HEK293 (cell line): ENCODE measurements around the gene IZUMO2.

Source experiments
- CTCF ChIA-PET: fragments of 350-600 bp; formaldehyde crosslinking; extraction: SDS; loops from one replicate; lab custom pipeline; 2021; ENCODE audit warnings: antibody characterized with exemption; lab: Yijun Ruan, JAX
- POLR2A ChIA-PET: fragments of 300-600 bp; formaldehyde crosslinking; extraction: SDS; loops from one replicate; lab custom pipeline; 2020; ENCODE audit warnings: antibody characterized with exemption, inconsistent platforms; lab: Yijun Ruan, JAX
- H3K27ac ChIP-seq: fragments of 200-500 bp; sonication (Bioruptor generic); 2 replicates; pipeline ENCODE4 v1.5.1; 2014; ENCODE audit warnings: low read depth, low read length, control low read depth, inconsistent platforms; ENCODE audit errors: extremely low read depth
- H3K36me3 ChIP-seq, 2 experiments: fragments of 200-500 bp in 1 of 2; sonication (Bioruptor generic) in 1 of 2; 1 replicate in 1 of 2; 2 replicates in 1 of 2; pipeline ENCODE4 v1.5.1; 2014 to 2017; ENCODE audit warnings: inconsistent platforms in 2 of 2, low read length in 2 of 2; ENCODE audit not compliant: control insufficient read depth in 2 of 2, insufficient read depth in 1 of 2
- H3K4me1 ChIP-seq: fragments of 200-500 bp; sonication (Bioruptor generic); 2 replicates; pipeline ENCODE4 v1.5.1; 2014; ENCODE audit warnings: mild to moderate bottlenecking, low read length, inconsistent platforms; ENCODE audit not compliant: control insufficient read depth, insufficient read depth
- H3K4me3 ChIP-seq: 2 replicates; pipeline ENCODE4 v1.5.1; 2011; ENCODE audit warnings: low read depth, mild to moderate bottlenecking, control low read depth, low read length, moderate library complexity
- H3K9me3 ChIP-seq: fragments of 200-500 bp; sonication (Bioruptor generic); 2 replicates; pipeline ENCODE4 v1.5.1; 2014; ENCODE audit warnings: low read depth, low read length, inconsistent platforms; ENCODE audit not compliant: control insufficient read depth, insufficient read depth
- BCL11B ChIP-seq: fragments of 450-650 bp; formaldehyde crosslinking; IDR thresholded peaks from 2 replicates; pipeline ENCODE4 v1.5.1; 2016; ENCODE audit warnings: low read depth, missing biosample characterization, missing genetic modification characterization
- GFI1B ChIP-seq: fragments of 450-650 bp; formaldehyde crosslinking; IDR thresholded peaks from 2 replicates; pipeline ENCODE4 v1.5.1; 2016; ENCODE audit warnings: missing biosample characterization, missing genetic modification characterization
- GLI2 ChIP-seq: fragments of 450-650 bp; formaldehyde crosslinking; IDR thresholded peaks from 2 replicates; pipeline ENCODE4; 2017; ENCODE audit warnings: missing biosample characterization, missing genetic modification characterization, low read depth, borderline replicate concordance
- GLI4 ChIP-seq: fragments of 450-650 bp; formaldehyde crosslinking; IDR thresholded peaks from 2 replicates; pipeline ENCODE4 v1.5.1; 2016; ENCODE audit warnings: missing biosample characterization, missing genetic modification characterization
- HIC1 ChIP-seq: fragments of 450-650 bp; formaldehyde crosslinking; IDR thresholded peaks from 2 replicates; pipeline ENCODE4 v1.5.1; 2016; ENCODE audit warnings: missing biosample characterization, missing genetic modification characterization
- KLF10 ChIP-seq: fragments of 450-650 bp; IDR thresholded peaks from 2 replicates; pipeline ENCODE4 v1.5.1; 2018; ENCODE audit warnings: missing biosample characterization, mild to moderate bottlenecking, missing genetic modification characterization
- REST ChIP-seq: fragments of 450-650 bp; formaldehyde crosslinking; IDR thresholded peaks from 2 replicates; pipeline ENCODE4 v1.5.1; 2016; ENCODE audit warnings: missing biosample characterization, missing genetic modification characterization
- SP7 ChIP-seq: fragments of 450-650 bp; formaldehyde crosslinking; IDR thresholded peaks from 2 replicates; pipeline ENCODE4 v1.5.1; 2016; ENCODE audit warnings: missing biosample characterization, missing genetic modification characterization
- TCF7L2 ChIP-seq: IDR thresholded peaks from 2 replicates; pipeline ENCODE4 v1.6.1; 2011; ENCODE audit warnings: low read depth, mild to moderate bottlenecking, inconsistent platforms, low read length, moderate library complexity, borderline replicate concordance
- YY2 ChIP-seq: fragments of 450-650 bp; formaldehyde crosslinking; IDR thresholded peaks from 2 replicates; pipeline ENCODE4 v1.5.1; 2016; ENCODE audit warnings: missing biosample characterization, missing genetic modification characterization
- ZBTB10 ChIP-seq: fragments of 450-650 bp; formaldehyde crosslinking; IDR thresholded peaks from 2 replicates; pipeline ENCODE4 v1.5.1; 2016; ENCODE audit warnings: missing biosample characterization, missing genetic modification characterization
- ZBTB20 ChIP-seq: fragments of 450-650 bp; formaldehyde crosslinking; IDR thresholded peaks from 2 replicates; pipeline ENCODE4 v1.5.1; 2016; ENCODE audit warnings: missing biosample characterization, missing genetic modification characterization
- ZBTB44 ChIP-seq: fragments of 450-650 bp; IDR thresholded peaks from 2 replicates; pipeline ENCODE4 v1.5.1; 2018; ENCODE audit warnings: missing biosample characterization, mild to moderate bottlenecking, missing genetic modification characterization
- ZFHX2 ChIP-seq: fragments of 450-650 bp; formaldehyde crosslinking; conservative IDR thresholded peaks from 2 replicates; pipeline ENCODE4 v1.5.1; 2016; ENCODE audit warnings: missing biosample characterization, missing genetic modification characterization
- ZFP69B ChIP-seq: fragments of 450-650 bp; formaldehyde crosslinking; IDR thresholded peaks from 2 replicates; pipeline ENCODE4 v1.5.1; 2016; ENCODE audit warnings: missing biosample characterization, missing genetic modification characterization
- ZIC2 ChIP-seq: fragments of 450-650 bp; formaldehyde crosslinking; IDR thresholded peaks from 2 replicates; pipeline ENCODE4 v1.5.1; 2016; ENCODE audit warnings: missing biosample characterization, missing genetic modification characterization
- ZNF16 ChIP-seq: fragments of 450-650 bp; formaldehyde crosslinking; IDR thresholded peaks from 2 replicates; pipeline ENCODE4 v1.5.1; 2016; ENCODE audit warnings: low read depth, missing biosample characterization, missing genetic modification characterization
- ZNF26 ChIP-seq: fragments of 450-650 bp; formaldehyde crosslinking; IDR thresholded peaks from 2 replicates; pipeline ENCODE4 v1.5.1; 2016; ENCODE audit warnings: missing biosample characterization, missing genetic modification characterization
- ZNF341 ChIP-seq: fragments of 450-650 bp; formaldehyde crosslinking; IDR thresholded peaks from 2 replicates; pipeline ENCODE4; 2016; ENCODE audit warnings: low read depth, missing biosample characterization, missing genetic modification characterization
- ZNF423 ChIP-seq: fragments of 450-650 bp; formaldehyde crosslinking; IDR thresholded peaks from 2 replicates; pipeline ENCODE4 v1.5.1; 2016; ENCODE audit warnings: missing biosample characterization, missing genetic modification characterization
- ZNF558 ChIP-seq: fragments of 450-650 bp; formaldehyde crosslinking; IDR thresholded peaks from 2 replicates; pipeline ENCODE4 v1.5.1; 2016; ENCODE audit warnings: missing biosample characterization, missing genetic modification characterization
- ZNF560 ChIP-seq: fragments of 450-650 bp; formaldehyde crosslinking; IDR thresholded peaks from 2 replicates; pipeline ENCODE4 v1.5.1; 2017; ENCODE audit warnings: missing biosample characterization, missing genetic modification characterization, borderline replicate concordance
- ZNF776 ChIP-seq: fragments of 450-650 bp; formaldehyde crosslinking; IDR thresholded peaks from 2 replicates; pipeline ENCODE4 v1.5.0; 2017; ENCODE audit warnings: missing biosample characterization, missing genetic modification characterization, borderline replicate concordance
- ZNF792 ChIP-seq: fragments of 450-650 bp; formaldehyde crosslinking; IDR thresholded peaks from 2 replicates; pipeline ENCODE4 v1.5.1; 2016; ENCODE audit warnings: missing biosample characterization, missing genetic modification characterization
- ZSCAN30 ChIP-seq: fragments of 450-650 bp; IDR thresholded peaks from 2 replicates; pipeline ENCODE4 v1.5.1; 2018; ENCODE audit warnings: missing biosample characterization, mild to moderate bottlenecking, missing genetic modification characterization, moderate library complexity

IZUMO2 gene

GRCh38 chr19:50171752-50172151 is 8.7 kb upstream of the IZUMO2 start:
- H3K4me1 ChIP-seq = peaks cover 8% of the 10 kb centered on the region; the same call in 1 of the 2 replicates
- no peak overlapping the region for H3K27ac ChIP-seq
- no peak overlapping the region for H3K4me3 ChIP-seq
- H3K9me3 ChIP-seq = no peaks in the 10 kb centered on the region
- TF ChIP-seq BCL11B (tag by site-specific recombination) (no peak), REST (no peak), GLI2 (no peak), ZFP69B (tag by site-specific recombination) (no peak), ZNF776 (tag by site-specific recombination) (no peak), ZNF558 (no peak), ZNF341 (no peak), ZBTB44 (no peak), ZNF792 (no peak), ZSCAN30 (tag by site-specific recombination) (no peak), ZNF423 (tag by site-specific recombination) (no peak), ZNF16 (no peak), YY2 (tag by site-specific recombination) (no peak)
- ChIA-PET CTCF (interaction anchor here (0.7 to 2.7 kb wide), 6 partner anchors 9 to 65 kb away, joined by 3 to 14 read pairs (median 4); no protein-coding TSS in a partner anchor), POLR2A (interaction anchor here (0.6 kb wide), 2 partner anchors 144 to 796 kb away, joined by 4 to 7 read pairs; no protein-coding TSS in a partner anchor)
- no peaks in the 10 kb centered on the region for H3K36me3 ChIP-seq

- H3K36me3 ChIP-seq = no peaks in the 10 kb centered on the region
- H3K4me3 ChIP-seq = no peak overlapping the region
- no peak overlapping the region for H3K27ac ChIP-seq
- CTCF ChIA-PET = interaction anchor here (0.7 to 4.0 kb wide), 9 partner anchors 10 to 1558 kb away, joined by 3 to 24 read pairs (median 4); partner anchors contain the start of gene KCNC3
- POLR2A ChIA-PET = interaction anchor here (0.9 kb wide), 1 partner anchor 38 kb away, joined by 3 read pairs; no protein-coding TSS in a partner anchor
- peaks cover 5% of the 10 kb centered on the region; the same call in 1 of the 2 replicates for H3K4me1 ChIP-seq
- H3K9me3 ChIP-seq = no peaks in the 10 kb centered on the region
- TF ChIP-seq HIC1 (no peak), ZNF792 (no peak), SP7 (peak; percentile 62), GFI1B (tag by site-specific recombination) (no peak), ZFHX2 (tag by site-specific recombination) (peak; percentile 84), TCF7L2 (no peak), ZFP69B (tag by site-specific recombination) (peak; percentile 59; the same call in 1 of the 2 replicates), ZBTB10 (tag by site-specific recombination) (no peak), ZNF560 (tag by site-specific recombination) (no peak), ZIC2 (peak; percentile 75), GLI4 (tag by site-specific recombination) (no peak), ZNF26 (tag by site-specific recombination) (no peak), KLF10 (tag by site-specific recombination) (no peak), ZBTB20 (tag by site-specific recombination) (peak; percentile 13; the same call in 1 of the 2 replicates)
These were observed 4.2 kb upstream of the IZUMO2 start for GRCh38 chr19:50167314-50167721.
